ENCODE results near the gene PRPF19. TPM values are rescaled to one million over a fixed set of nuclear protein-coding genes. Genes with fewer than 3 reads are reported as not detected.

PRPF19 gene
- total and polyA plus RNA-seq, 2 of the 13 experiments (the other 11 are each of a cell fraction or from before 2014, with no cell fraction given), result 27.4 to 91.1 TPM

DNA sequence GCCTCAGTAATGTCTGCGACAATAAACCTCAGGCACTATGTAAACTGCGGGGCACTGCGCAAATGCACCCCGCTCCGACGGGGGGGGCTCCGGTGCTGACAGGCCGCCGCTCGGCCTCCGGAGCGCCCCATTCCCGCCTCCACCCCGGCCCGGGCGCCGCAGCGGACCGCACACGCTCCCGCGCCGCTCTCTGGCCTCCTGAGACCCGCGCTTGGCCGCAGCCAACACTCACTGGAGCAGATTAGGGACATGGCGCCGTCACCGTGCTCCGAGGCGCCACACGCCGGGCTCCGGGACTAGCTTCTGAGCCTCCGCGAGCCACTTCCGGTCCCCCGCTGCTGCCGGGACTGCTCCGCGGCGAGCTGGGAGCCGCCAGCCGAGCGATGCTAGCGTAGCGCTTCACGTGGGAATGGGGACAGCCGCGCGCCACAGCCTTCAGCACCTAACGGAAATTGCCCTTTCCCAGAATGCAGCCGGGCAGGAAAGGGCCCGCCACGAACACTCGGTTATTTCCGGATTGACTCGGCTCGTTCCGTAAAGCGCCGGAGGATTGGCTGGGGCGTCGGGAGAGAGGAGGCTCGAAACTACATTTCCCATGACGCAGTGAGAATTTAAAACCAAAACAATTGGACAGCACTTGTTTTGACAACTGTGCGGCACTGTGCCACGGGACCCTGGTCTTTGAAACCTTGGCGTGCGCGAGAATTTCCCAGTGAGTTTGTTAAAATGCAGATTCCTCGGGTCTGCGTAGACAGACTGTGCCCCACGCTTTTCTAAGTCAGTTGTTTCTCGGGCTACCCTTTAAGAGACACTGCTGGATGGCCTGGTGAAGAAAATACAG lies at the start of gene PRPF19 (continued):
- TF ChIP-seq, protein P1, sequence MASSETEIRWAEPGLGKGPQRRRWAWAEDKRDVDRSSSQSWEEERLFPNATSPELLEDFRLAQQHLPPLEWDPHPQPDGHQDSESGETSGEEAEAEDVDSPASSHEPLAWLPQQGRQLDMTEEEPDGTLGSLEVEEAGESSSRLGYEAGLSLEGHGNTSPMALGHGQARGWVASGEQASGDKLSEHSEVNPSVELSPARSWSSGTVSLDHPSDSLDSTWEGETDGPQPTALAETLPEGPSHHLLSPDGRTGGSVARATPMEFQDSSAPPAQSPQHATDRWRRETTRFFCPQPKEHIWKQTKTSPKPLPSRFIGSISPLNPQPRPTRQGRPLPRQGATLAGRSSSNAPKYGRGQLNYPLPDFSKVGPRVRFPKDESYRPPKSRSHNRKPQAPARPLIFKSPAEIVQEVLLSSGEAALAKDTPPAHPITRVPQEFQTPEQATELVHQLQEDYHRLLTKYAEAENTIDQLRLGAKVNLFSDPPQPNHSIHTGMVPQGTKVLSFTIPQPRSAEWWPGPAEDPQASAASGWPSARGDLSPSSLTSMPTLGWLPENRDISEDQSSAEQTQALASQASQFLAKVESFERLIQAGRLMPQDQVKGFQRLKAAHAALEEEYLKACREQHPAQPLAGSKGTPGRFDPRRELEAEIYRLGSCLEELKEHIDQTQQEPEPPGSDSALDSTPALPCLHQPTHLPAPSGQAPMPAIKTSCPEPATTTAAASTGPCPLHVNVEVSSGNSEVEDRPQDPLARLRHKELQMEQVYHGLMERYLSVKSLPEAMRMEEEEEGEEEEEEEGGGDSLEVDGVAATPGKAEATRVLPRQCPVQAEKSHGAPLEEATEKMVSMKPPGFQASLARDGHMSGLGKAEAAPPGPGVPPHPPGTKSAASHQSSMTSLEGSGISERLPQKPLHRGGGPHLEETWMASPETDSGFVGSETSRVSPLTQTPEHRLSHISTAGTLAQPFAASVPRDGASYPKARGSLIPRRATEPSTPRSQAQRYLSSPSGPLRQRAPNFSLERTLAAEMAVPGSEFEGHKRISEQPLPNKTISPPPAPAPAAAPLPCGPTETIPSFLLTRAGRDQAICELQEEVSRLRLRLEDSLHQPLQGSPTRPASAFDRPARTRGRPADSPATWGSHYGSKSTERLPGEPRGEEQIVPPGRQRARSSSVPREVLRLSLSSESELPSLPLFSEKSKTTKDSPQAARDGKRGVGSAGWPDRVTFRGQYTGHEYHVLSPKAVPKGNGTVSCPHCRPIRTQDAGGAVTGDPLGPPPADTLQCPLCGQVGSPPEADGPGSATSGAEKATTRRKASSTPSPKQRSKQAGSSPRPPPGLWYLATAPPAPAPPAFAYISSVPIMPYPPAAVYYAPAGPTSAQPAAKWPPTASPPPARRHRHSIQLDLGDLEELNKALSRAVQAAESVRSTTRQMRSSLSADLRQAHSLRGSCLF (CRISPR knock-in tag; IDR thresholded peaks at IDR 0.05; ENCODE audit: borderline replicate concordance), result no peak
- TF ChIP-seq SRSF9 (IDR thresholded peaks at IDR 0.05; ENCODE audit: borderline replicate concordance, insufficient read depth, low read depth, low read length, poor library complexity, severe bottlenecking) (no peak), TBP (CRISPR knock-in tag; IDR thresholded peaks at IDR 0.05) (no peak), RBAK (CRISPR knock-in tag; IDR thresholded peaks at IDR 0.05) (no peak), ZFP41 (CRISPR knock-in tag; IDR thresholded peaks at IDR 0.05; ENCODE audit: borderline replicate concordance) (no peak), ZFAT (CRISPR knock-in tag; conservative IDR thresholded peaks at IDR 0.05) (no peak), HNRNPK (IDR thresholded peaks at IDR 0.05; ENCODE audit: low read depth, low read length, poor library complexity, severe bottlenecking) (no peak), ATAD3A (CRISPR knock-in tag; IDR thresholded peaks at IDR 0.05) (no peak), THYN1 (CRISPR knock-in tag; IDR thresholded peaks at IDR 0.05; ENCODE audit: borderline replicate concordance, low read depth) (no peak), ZMYM2 (CRISPR knock-in tag; IDR thresholded peaks at IDR 0.05) (no peak), ZNF605 (CRISPR knock-in tag; IDR thresholded peaks at IDR 0.05) (peak; percentile 82), ZBTB42 (CRISPR knock-in tag; IDR thresholded peaks at IDR 0.05) (no peak), TSC22D2 (CRISPR knock-in tag; IDR thresholded peaks at IDR 0.05; ENCODE audit: borderline replicate concordance) (no peak), NFIB (CRISPR knock-in tag; IDR thresholded peaks at IDR 0.05; ENCODE audit: borderline replicate concordance) (no peak), CENPT (CRISPR knock-in tag; IDR thresholded peaks at IDR 0.05; ENCODE audit: low read depth) (no peak)
- TF ChIP-seq, protein P2, sequence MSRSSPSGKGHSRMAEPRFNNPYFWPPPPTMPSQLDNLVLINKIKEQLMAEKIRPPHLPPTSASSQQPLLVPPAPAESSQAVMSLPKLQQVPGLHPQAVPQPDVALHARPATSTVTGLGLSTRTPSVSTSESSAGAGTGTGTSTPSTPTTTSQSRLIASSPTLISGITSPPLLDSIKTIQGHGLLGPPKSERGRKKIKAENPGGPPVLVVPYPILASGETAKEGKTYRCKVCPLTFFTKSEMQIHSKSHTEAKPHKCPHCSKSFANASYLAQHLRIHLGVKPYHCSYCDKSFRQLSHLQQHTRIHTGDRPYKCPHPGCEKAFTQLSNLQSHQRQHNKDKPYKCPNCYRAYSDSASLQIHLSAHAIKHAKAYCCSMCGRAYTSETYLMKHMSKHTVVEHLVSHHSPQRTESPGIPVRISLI (CRISPR knock-in tag; IDR thresholded peaks at IDR 0.05; ENCODE audit: borderline replicate concordance), result 0 out of 2 replicates have a peak, but pooled peaks have one; percentile 29
- TF ChIP-seq, protein P3, sequence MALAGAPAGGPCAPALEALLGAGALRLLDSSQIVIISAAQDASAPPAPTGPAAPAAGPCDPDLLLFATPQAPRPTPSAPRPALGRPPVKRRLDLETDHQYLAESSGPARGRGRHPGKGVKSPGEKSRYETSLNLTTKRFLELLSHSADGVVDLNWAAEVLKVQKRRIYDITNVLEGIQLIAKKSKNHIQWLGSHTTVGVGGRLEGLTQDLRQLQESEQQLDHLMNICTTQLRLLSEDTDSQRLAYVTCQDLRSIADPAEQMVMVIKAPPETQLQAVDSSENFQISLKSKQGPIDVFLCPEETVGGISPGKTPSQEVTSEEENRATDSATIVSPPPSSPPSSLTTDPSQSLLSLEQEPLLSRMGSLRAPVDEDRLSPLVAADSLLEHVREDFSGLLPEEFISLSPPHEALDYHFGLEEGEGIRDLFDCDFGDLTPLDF (CRISPR knock-in tag; IDR thresholded peaks at IDR 0.05), result peak; percentile 71; the same call in 1 of the 2 replicates
- TF ChIP-seq, protein P4, sequence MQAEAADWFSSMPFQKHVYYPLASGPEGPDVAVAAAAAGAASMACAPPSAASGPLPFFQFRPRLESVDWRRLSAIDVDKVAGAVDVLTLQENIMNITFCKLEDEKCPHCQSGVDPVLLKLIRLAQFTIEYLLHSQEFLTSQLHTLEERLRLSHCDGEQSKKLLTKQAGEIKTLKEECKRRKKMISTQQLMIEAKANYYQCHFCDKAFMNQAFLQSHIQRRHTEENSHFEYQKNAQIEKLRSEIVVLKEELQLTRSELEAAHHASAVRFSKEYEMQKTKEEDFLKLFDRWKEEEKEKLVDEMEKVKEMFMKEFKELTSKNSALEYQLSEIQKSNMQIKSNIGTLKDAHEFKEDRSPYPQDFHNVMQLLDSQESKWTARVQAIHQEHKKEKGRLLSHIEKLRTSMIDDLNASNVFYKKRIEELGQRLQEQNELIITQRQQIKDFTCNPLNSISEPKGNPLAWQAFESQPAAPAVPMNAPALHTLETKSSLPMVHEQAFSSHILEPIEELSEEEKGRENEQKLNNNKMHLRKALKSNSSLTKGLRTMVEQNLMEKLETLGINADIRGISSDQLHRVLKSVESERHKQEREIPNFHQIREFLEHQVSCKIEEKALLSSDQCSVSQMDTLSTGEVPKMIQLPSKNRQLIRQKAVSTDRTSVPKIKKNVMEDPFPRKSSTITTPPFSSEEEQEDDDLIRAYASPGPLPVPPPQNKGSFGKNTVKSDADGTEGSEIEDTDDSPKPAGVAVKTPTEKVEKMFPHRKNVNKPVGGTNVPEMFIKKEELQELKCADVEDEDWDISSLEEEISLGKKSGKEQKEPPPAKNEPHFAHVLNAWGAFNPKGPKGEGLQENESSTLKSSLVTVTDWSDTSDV (CRISPR knock-in tag; IDR thresholded peaks at IDR 0.05), result no peak

Measured in HepG2 (cell line).